Measurements from ENCODE around the gene NCAPG2. TPM values are rescaled to one million over a fixed set of nuclear protein-coding genes. Genes with fewer than 3 reads are reported as not detected.

The NCAPG2 gene
- polyA plus RNA-seq, 1 donor from 2014 or later: 8.3 TPM

GRCh38 chr7:158620418-158620817, 84.2 kb downstream of the NCAPG2 start:
- no peak overlapping the region for H3K4me3 ChIP-seq (ENCODE audit: low read length)
- H3K79me2 ChIP-seq (replicated peaks; ENCODE audit: insufficient read depth, low read length): no peaks in the 10 kb centered on the region
- no peak overlapping the region for H2AFZ ChIP-seq (ENCODE audit: low read depth, low read length)
- no peaks in the 10 kb centered on the region for H3K27me3 ChIP-seq (ENCODE audit: insufficient read depth, low read depth, low read length)
- H3K4me2 ChIP-seq (ENCODE audit: low read length): no peak overlapping the region
- H3K9me3 ChIP-seq (ENCODE audit: low read length): no peaks in the 10 kb centered on the region
- TF ChIP-seq SMC3 (conservative IDR thresholded peaks at IDR 0.05; ENCODE audit: poor library complexity): no peak
- no peak for TF ChIP-seq REST (IDR thresholded peaks at IDR 0.05; ENCODE audit: borderline replicate concordance)
- TF ChIP-seq, protein P1, sequence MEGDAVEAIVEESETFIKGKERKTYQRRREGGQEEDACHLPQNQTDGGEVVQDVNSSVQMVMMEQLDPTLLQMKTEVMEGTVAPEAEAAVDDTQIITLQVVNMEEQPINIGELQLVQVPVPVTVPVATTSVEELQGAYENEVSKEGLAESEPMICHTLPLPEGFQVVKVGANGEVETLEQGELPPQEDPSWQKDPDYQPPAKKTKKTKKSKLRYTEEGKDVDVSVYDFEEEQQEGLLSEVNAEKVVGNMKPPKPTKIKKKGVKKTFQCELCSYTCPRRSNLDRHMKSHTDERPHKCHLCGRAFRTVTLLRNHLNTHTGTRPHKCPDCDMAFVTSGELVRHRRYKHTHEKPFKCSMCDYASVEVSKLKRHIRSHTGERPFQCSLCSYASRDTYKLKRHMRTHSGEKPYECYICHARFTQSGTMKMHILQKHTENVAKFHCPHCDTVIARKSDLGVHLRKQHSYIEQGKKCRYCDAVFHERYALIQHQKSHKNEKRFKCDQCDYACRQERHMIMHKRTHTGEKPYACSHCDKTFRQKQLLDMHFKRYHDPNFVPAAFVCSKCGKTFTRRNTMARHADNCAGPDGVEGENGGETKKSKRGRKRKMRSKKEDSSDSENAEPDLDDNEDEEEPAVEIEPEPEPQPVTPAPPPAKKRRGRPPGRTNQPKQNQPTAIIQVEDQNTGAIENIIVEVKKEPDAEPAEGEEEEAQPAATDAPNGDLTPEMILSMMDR (IDR thresholded peaks at IDR 0.05; ENCODE audit: poor library complexity, severe bottlenecking): no peak
- no peak for TF ChIP-seq MXI1 (conservative IDR thresholded peaks at IDR 0.05; ENCODE audit: poor library complexity, severe bottlenecking)
- TF ChIP-seq POLR2AphosphoS5 (IDR thresholded peaks at IDR 0.05): no peak
- no peak for TF ChIP-seq EZH2 (IDR thresholded peaks at IDR 0.05; ENCODE audit: borderline replicate concordance, insufficient read depth, low read length, poor library complexity, severe bottlenecking)
- no peak for TF ChIP-seq TAF1 (IDR thresholded peaks at IDR 0.05; ENCODE audit: low read depth)
- no peak for TF ChIP-seq RAD21 (conservative IDR thresholded peaks at IDR 0.05)
- no peak for TF ChIP-seq EP300 (conservative IDR thresholded peaks at IDR 0.05; ENCODE audit: poor library complexity, severe bottlenecking)
- H3K9ac ChIP-seq (ENCODE audit: low read length): no peak overlapping the region
- no peaks in the 10 kb centered on the region for H3F3A ChIP-seq (ENCODE audit: insufficient read depth, low read length, poor library complexity, severe bottlenecking)
- H3K27ac ChIP-seq (ENCODE audit: low read length): no peak overlapping the region
- H3K9me2 ChIP-seq (ENCODE audit: insufficient read depth, low read length): no peaks in the 10 kb centered on the region
- H3K36me3 ChIP-seq (ENCODE audit: insufficient read depth, low read length): no peaks in the 10 kb centered on the region
- H4K20me1 ChIP-seq (ENCODE audit: insufficient read depth): no peaks in the 10 kb centered on the region

DNA sequence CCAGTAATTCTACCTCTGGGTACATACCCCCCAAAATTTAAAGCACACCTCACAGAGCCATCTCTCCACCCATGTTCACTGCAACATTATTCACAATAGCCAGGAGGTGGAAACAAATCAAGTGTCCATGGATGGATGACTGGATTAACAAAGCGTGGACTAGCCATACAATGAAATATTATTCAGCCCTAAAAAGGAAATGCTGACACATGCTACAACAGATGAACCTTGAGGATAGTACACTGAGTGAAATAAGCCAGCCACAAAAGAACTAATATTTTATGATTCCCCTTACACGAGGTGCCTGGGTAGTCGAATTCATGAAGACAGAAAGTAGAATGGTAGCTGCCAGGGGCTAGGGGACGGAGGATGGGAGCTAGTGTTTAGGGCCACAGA, 85.9 kb downstream of the NCAPG2 start:
- Histone ChIP-seq H3K4me3 (ENCODE audit: low read length) (no peak overlapping the region), H3K27ac (ENCODE audit: low read length) (no peak overlapping the region), H3K9me3 (ENCODE audit: low read length) (no peaks in the 10 kb centered on the region), H3F3A (ENCODE audit: insufficient read depth, low read length, poor library complexity, severe bottlenecking) (no peaks in the 10 kb centered on the region), H2AFZ (ENCODE audit: low read depth, low read length) (no peak overlapping the region), H4K20me1 (ENCODE audit: insufficient read depth) (no peaks in the 10 kb centered on the region), H3K4me2 (ENCODE audit: low read length) (no peak overlapping the region), H3K27me3 (ENCODE audit: insufficient read depth, low read depth, low read length) (no peaks in the 10 kb centered on the region), H3K9me2 (ENCODE audit: insufficient read depth, low read length) (no peaks in the 10 kb centered on the region), H3K9ac (ENCODE audit: low read length) (no peak overlapping the region), H3K36me3 (ENCODE audit: insufficient read depth, low read length) (no peaks in the 10 kb centered on the region), H3K79me2 (replicated peaks; ENCODE audit: insufficient read depth, low read length) (no peaks in the 10 kb centered on the region)
- TF ChIP-seq POLR2AphosphoS5 (IDR thresholded peaks at IDR 0.05) (no peak), RAD21 (conservative IDR thresholded peaks at IDR 0.05) (no peak), EZH2 (IDR thresholded peaks at IDR 0.05; ENCODE audit: borderline replicate concordance, insufficient read depth, low read length, poor library complexity, severe bottlenecking) (no peak)

DNA sequence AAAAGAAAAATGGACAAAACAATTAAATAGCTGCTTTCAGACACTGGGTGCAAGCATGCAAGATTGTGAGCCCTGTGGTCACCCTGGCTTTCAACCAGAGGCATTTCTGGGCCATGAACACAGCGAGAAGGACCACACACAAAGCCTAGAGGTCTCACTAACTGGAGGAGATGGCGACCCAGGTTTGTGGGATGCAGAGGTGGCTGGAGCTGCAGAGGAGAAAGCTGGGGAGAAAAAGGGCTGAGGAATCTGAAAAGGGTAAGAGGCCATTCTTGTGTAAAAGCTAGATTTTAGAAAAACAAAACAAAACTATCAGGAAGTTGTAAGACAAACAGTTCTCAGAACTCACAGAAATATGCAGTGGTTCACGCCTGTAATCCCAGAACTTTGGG, 86.9 kb downstream of the NCAPG2 start:
- Histone ChIP-seq H3F3A (ENCODE audit: insufficient read depth, low read length, poor library complexity, severe bottlenecking) (no peaks in the 10 kb centered on the region), H3K27me3 (ENCODE audit: insufficient read depth, low read depth, low read length) (no peaks in the 10 kb centered on the region), H3K4me3 (ENCODE audit: low read length) (no peak overlapping the region), H3K9me3 (ENCODE audit: low read length) (no peaks in the 10 kb centered on the region), H3K9ac (ENCODE audit: low read length) (no peak overlapping the region), H3K27ac (ENCODE audit: low read length) (no peak overlapping the region), H4K20me1 (ENCODE audit: insufficient read depth) (no peaks in the 10 kb centered on the region), H3K4me2 (ENCODE audit: low read length) (no peak overlapping the region), H3K79me2 (replicated peaks; ENCODE audit: insufficient read depth, low read length) (no peaks in the 10 kb centered on the region), H2AFZ (ENCODE audit: low read depth, low read length) (no peak overlapping the region), H3K36me3 (ENCODE audit: insufficient read depth, low read length) (no peaks in the 10 kb centered on the region), H3K9me2 (ENCODE audit: insufficient read depth, low read length) (no peaks in the 10 kb centered on the region)
- TF ChIP-seq EP300 (conservative IDR thresholded peaks at IDR 0.05; ENCODE audit: poor library complexity, severe bottlenecking) (no peak), SMC3 (conservative IDR thresholded peaks at IDR 0.05; ENCODE audit: poor library complexity) (no peak), TAF1 (IDR thresholded peaks at IDR 0.05; ENCODE audit: low read depth) (no peak), RAD21 (conservative IDR thresholded peaks at IDR 0.05) (no peak), POLR2AphosphoS5 (IDR thresholded peaks at IDR 0.05) (no peak), EZH2 (IDR thresholded peaks at IDR 0.05; ENCODE audit: borderline replicate concordance, insufficient read depth, low read length, poor library complexity, severe bottlenecking) (no peak), REST (IDR thresholded peaks at IDR 0.05; ENCODE audit: borderline replicate concordance) (no peak), MXI1 (conservative IDR thresholded peaks at IDR 0.05; ENCODE audit: poor library complexity, severe bottlenecking) (no peak)
- TF ChIP-seq, protein P1 (IDR thresholded peaks at IDR 0.05; ENCODE audit: poor library complexity, severe bottlenecking): no peak
